HepG2 (cell line): Measurements from ENCODE around the gene SPARC. TPM values are rescaled to one million over a fixed set of nuclear protein-coding genes. Genes with fewer than 3 reads are reported as not detected.

Experiments used
- ATAC-seq: fragments of 200-7000 bp; cut with Tn5 transposase; 3 replicates; pipeline ENCODE4 v1.9.1; 2020; ENCODE audit warnings: mild to moderate bottlenecking, moderate library complexity
- BruUV-seq: library from RNA; stranded (reverse); fragments of 400-500 nt; replicated peaks from 2 replicates; lab custom pipeline; 2021; lab: Mats Ljungman, UMichigan
- CTCF ChIA-PET: fragments of 300-600 bp; formaldehyde crosslinking; extraction: SDS; loops from one replicate; lab custom pipeline; 2021; ENCODE audit warnings: low total read pairs, inconsistent platforms, low intra/inter-chr PET ratio; lab: Yijun Ruan, JAX
- POLR2A ChIA-PET: fragments of 350-600 bp; sonication (Branson Sonifier 250); formaldehyde crosslinking; loops from one replicate; lab custom pipeline; 2020; ENCODE audit warnings: antibody characterized with exemption, inconsistent platforms; lab: Yijun Ruan, JAX
- DNase-seq: peaks from one replicate; pipeline ENCODE4 v3.0.0-alpha.2; 2015; ENCODE audit warnings: low spot score
- FAIRE-seq: peaks from 3 replicates; lab custom pipeline; 2011; peaks lifted over from hg19 to GRCh38; lab: Jason Lieb, UNC
- H2AFZ ChIP-seq: one replicate; pipeline ENCODE4 v1.6.1; 2011; ENCODE audit warnings: low read length, inconsistent platforms
- H3K27ac ChIP-seq: fragments of 300-600 bp; 3 replicates; pipeline ENCODE4 v1.8.0; 2011; ENCODE audit warnings: mixed run types, mild to moderate bottlenecking, mixed read lengths, low read length, inconsistent platforms; ENCODE audit not compliant: insufficient read depth; ENCODE audit errors: extremely low read length
- H3K27me3 ChIP-seq, 2 experiments: fragments of 200-600 bp in 1 of 2; 2 replicates in 1 of 2; 3 replicates in 1 of 2; pipeline versions ENCODE4 v1.6.0 to v1.8.0; 2011; ENCODE audit warnings: low read length in 2 of 2, mild to moderate bottlenecking in 2 of 2, moderate library complexity in 2 of 2, inconsistent platforms in 1 of 2; ENCODE audit not compliant: insufficient read depth in 2 of 2, control insufficient read depth in 1 of 2
- H3K36me3 ChIP-seq, 2 experiments: fragments of 200-600 bp in 1 of 2; replicated peaks in 1 of 2; 2 replicates in 1 of 2; 3 replicates in 1 of 2; pipeline versions ENCODE4 v1.5.1 to v1.8.0; 2011; ENCODE audit warnings: low read length in 2 of 2, inconsistent platforms in 1 of 2; ENCODE audit not compliant: insufficient read depth in 2 of 2, control insufficient read depth in 1 of 2
- H3K4me1 ChIP-seq: 2 replicates; pipeline ENCODE4 v1.5.1; 2012; ENCODE audit warnings: low read length, inconsistent platforms; ENCODE audit not compliant: insufficient read depth
- H3K4me2 ChIP-seq: 2 replicates; pipeline ENCODE4 v1.6.0; 2011; ENCODE audit warnings: low read depth, low read length, inconsistent platforms
- H3K4me3 ChIP-seq, 3 experiments: fragments of 200-600 bp in 1 of 3; sonication (generic), shearing (Covaris generic) in 1 of 3; replicated peaks in 1 of 3; 2 replicates each; pipeline ENCODE4 v1.5.1; 2011 to 2016; ENCODE audit warnings: low read length in 3 of 3, inconsistent platforms in 2 of 3, low read depth in 2 of 3, mild to moderate bottlenecking in 2 of 3, control low read depth in 1 of 3, mixed read lengths in 1 of 3; ENCODE audit not compliant: insufficient read depth in 1 of 3
- H3K79me2 ChIP-seq: one replicate; pipeline ENCODE4 v1.6.1; 2011; ENCODE audit warnings: low read length, inconsistent platforms; ENCODE audit not compliant: insufficient read depth
- H3K9ac ChIP-seq: 2 replicates; pipeline ENCODE4 v1.6.0; 2011; ENCODE audit warnings: mild to moderate bottlenecking, low read depth, low read length, inconsistent platforms; ENCODE audit not compliant: insufficient read depth
- H3K9me3 ChIP-seq: 2 replicates; pipeline ENCODE4 v1.5.1; 2012; ENCODE audit warnings: mild to moderate bottlenecking, low read length
- H4K20me1 ChIP-seq: 2 replicates; pipeline ENCODE4 v1.6.0; 2011; ENCODE audit warnings: inconsistent platforms, mild to moderate bottlenecking, low read length, moderate library complexity; ENCODE audit not compliant: insufficient read depth
- ASH2L ChIP-seq: fragments of 300-600, 200-600 bp; sonication (generic); IDR thresholded peaks from 2 replicates; pipeline ENCODE4 v1.7.0; 2017; ENCODE audit warnings: low read depth, mild to moderate bottlenecking, moderate library complexity, mixed read lengths, low read length; ENCODE audit not compliant: insufficient read length
- ATAD3A ChIP-seq: sonication (generic); formaldehyde crosslinking; IDR thresholded peaks from 2 replicates; pipeline ENCODE4 v1.4.0; 2020; ENCODE audit warnings: missing genetic modification reagents
- ATM ChIP-seq: fragments of 450-650 bp; IDR thresholded peaks from 2 replicates; pipeline ENCODE4 v1.7.1; 2017; ENCODE audit warnings: mild to moderate bottlenecking, borderline replicate concordance
- ERF ChIP-seq: IDR thresholded peaks from 2 replicates; pipeline ENCODE4 v1.6.1; 2018; ENCODE audit warnings: missing biosample characterization, missing genetic modification reagents
- ESRRA ChIP-seq: sonication (generic); formaldehyde crosslinking; IDR thresholded peaks from 2 replicates; pipeline ENCODE4 v1.5.1; 2020; ENCODE audit warnings: mild to moderate bottlenecking, low read depth, missing genetic modification reagents
- NONO ChIP-seq, 2 experiments: fragments of 450-650 bp in 1 of 2; sonication (generic) in 1 of 2; formaldehyde crosslinking in 1 of 2; IDR thresholded peaks in 1 of 2; conservative IDR thresholded peaks in 1 of 2; 2 replicates each; pipeline versions ENCODE4 v1.6.1 to v1.8.0; 2017 to 2022; ENCODE audit warnings: mild to moderate bottlenecking in 1 of 2, missing genetic modification reagents in 1 of 2, moderate library complexity in 1 of 2
- NR3C1 ChIP-seq: sonication (generic); formaldehyde crosslinking; IDR thresholded peaks from 2 replicates; pipeline ENCODE4 v1.4.0; 2020; ENCODE audit warnings: missing genetic modification reagents
- SP5 ChIP-seq: IDR thresholded peaks from 2 replicates; pipeline ENCODE4 v1.6.1; 2016; ENCODE audit warnings: low read depth, borderline replicate concordance
- TP53 ChIP-seq: sonication (generic); formaldehyde crosslinking; conservative IDR thresholded peaks from 2 replicates; pipeline ENCODE4 v1.4.0; 2020; ENCODE audit warnings: missing genetic modification reagents
- ZNF333 ChIP-seq: sonication (generic); formaldehyde crosslinking; IDR thresholded peaks from 2 replicates; pipeline ENCODE4 v1.4.0; 2020; ENCODE audit warnings: mild to moderate bottlenecking, missing genetic modification reagents, borderline replicate concordance
- ZNF354B ChIP-seq: sonication (generic); formaldehyde crosslinking; IDR thresholded peaks from 2 replicates; pipeline ENCODE4 v1.8.0; 2022; ENCODE audit warnings: mild to moderate bottlenecking, missing genetic modification reagents
- ZNF724P ChIP-seq: sonication (generic); formaldehyde crosslinking; IDR thresholded peaks from 2 replicates; pipeline ENCODE4 v1.8.0; 2022; ENCODE audit warnings: missing genetic modification reagents, borderline replicate concordance
- WGBS: methylation state at CpG from one replicate; pipeline ENCODE4 v1.1.6; 2017; ENCODE audit warnings: low lambda C conversion rate; 5-methylcytosine and 5-hydroxymethylcytosine counted together
- in situ Hi-C: cut with HindIII; loops from 2 replicates; pipeline ENCODE4 v1.10.0; 2017; ENCODE audit warnings: low pct_unique_long_range_greater_than_20kb; ENCODE audit not compliant: extremely low pct_ligation_motif_present
- intact Hi-C: fragments of 100-400 bp; cut with micrococcal nuclease; formaldehyde crosslinking; loops from one replicate; pipeline ENCODE4 v1.10.0; 2022; ENCODE audit not compliant: unreplicated experiment
- polyA plus RNA-seq, 8 experiments: library from polyadenylated mRNA; depleted of rRNA in 3 of 8; stranded (reverse) in 7 of 8; unstranded in 1 of 8; fragments of >200 nt; fragmentation: Illumina TruSeq in 4 of 8; extraction: Trizol in 4 of 8; gene quantifications; 2 replicates each; pipeline versions ENCODE4 v1.2.1 to v1.2.3, GENCODE V29; 2011 to 2016; ENCODE audit warnings: low read depth in 4 of 8, missing spikeins in 1 of 8, mixed read lengths in 1 of 8; ENCODE audit not compliant: insufficient read depth in 1 of 8
- total RNA-seq, 5 experiments: library from RNA; depleted of rRNA; stranded (reverse); fragments of >200 nt; fragmentation: Illumina TruSeq; extraction: Trizol; gene quantifications; 2 replicates each; pipeline ENCODE4 v1.2.3, GENCODE V29; 2016; ENCODE audit warnings: low read depth in 1 of 5
- TF ChIP-seq, protein P1 (sequence below): IDR thresholded peaks from 2 replicates; pipeline ENCODE4 v1.6.1; 2016
- TF ChIP-seq, protein P2 (sequence below): sonication (generic); formaldehyde crosslinking; IDR thresholded peaks from 2 replicates; pipeline ENCODE4 v1.4.0; 2020; ENCODE audit warnings: missing genetic modification reagents
- TF ChIP-seq, protein P3 (sequence below): sonication (generic); formaldehyde crosslinking; IDR thresholded peaks from 2 replicates; pipeline ENCODE4 v1.4.0; 2020; ENCODE audit warnings: low read depth, mild to moderate bottlenecking, missing genetic modification reagents
- TF ChIP-seq, protein P4 (sequence below): sonication (generic); formaldehyde crosslinking; IDR thresholded peaks from 2 replicates; pipeline ENCODE4 v1.5.0; 2020; ENCODE audit warnings: mild to moderate bottlenecking, low read depth, missing genetic modification reagents, borderline replicate concordance

SPARC gene
- total and polyA plus RNA-seq, 2 of the 13 experiments (the other 11 are each of a cell fraction or from before 2014, with no cell fraction given) = 76.7 to 192 TPM

DNA sequence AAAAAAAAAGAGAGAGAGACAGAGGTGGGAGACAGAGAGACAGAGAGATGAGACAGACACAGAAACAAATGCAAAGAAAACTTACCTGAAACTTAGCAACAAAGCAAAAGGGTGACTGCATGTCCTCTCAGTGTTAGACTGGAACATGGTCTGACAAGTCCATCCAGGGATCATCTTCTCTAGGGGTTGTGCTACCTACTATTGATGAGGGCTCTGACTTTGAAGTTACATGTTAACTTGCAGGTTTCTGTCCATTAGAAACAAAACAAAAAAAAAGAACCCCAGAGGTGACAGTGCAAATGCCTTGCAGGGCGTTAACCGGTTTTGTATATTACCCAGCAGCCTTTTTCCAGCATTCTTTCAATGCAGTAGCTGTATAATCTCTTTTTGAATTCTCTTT lies 13.6 kb upstream of the SPARC start:
- H3K36me3 ChIP-seq = no peaks in the 10 kb centered on the region
- in situ Hi-C loops = no loop called here
- ChIA-PET POLR2A (no interaction called here), CTCF (no interaction called here)
- H3K4me2 ChIP-seq = no peak overlapping the region
- intact Hi-C loops = no loop called here
- TF ChIP-seq, protein P1, sequence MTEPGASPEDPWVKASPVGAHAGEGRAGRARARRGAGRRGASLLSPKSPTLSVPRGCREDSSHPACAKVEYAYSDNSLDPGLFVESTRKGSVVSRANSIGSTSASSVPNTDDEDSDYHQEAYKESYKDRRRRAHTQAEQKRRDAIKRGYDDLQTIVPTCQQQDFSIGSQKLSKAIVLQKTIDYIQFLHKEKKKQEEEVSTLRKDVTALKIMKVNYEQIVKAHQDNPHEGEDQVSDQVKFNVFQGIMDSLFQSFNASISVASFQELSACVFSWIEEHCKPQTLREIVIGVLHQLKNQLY (CRISPR knock-in tag) = no peak
- TF ChIP-seq ESRRA (CRISPR knock-in tag) (no peak), ASH2L (no peak), NR3C1 (no peak), TP53 (no peak), ATM (no peak), ERF (CRISPR knock-in tag) (no peak), ZNF333 (CRISPR knock-in tag) (no peak), SP5 (CRISPR knock-in tag) (no peak), ZNF724P (CRISPR knock-in tag) (no peak), NONO (IDR thresholded peaks at IDR 0.05) (no peak), NONO (CRISPR knock-in tag; conservative IDR thresholded peaks at IDR 0.05) (no peak), ZNF354B (CRISPR knock-in tag) (no peak), ATAD3A (CRISPR knock-in tag) (no peak)
- TF ChIP-seq, protein P2, sequence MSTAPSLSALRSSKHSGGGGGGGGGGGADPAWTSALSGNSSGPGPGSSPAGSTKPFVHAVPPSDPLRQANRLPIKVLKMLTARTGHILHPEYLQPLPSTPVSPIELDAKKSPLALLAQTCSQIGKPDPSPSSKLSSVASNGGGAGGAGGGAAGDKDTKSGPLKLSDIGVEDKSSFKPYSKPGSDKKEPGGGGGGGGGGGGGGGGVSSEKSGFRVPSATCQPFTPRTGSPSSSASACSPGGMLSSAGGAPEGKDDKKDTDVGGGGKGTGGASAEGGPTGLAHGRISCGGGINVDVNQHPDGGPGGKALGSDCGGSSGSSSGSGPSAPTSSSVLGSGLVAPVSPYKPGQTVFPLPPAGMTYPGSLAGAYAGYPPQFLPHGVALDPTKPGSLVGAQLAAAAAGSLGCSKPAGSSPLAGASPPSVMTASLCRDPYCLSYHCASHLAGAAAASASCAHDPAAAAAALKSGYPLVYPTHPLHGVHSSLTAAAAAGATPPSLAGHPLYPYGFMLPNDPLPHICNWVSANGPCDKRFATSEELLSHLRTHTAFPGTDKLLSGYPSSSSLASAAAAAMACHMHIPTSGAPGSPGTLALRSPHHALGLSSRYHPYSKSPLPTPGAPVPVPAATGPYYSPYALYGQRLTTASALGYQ = no peak
- TF ChIP-seq, protein P3, sequence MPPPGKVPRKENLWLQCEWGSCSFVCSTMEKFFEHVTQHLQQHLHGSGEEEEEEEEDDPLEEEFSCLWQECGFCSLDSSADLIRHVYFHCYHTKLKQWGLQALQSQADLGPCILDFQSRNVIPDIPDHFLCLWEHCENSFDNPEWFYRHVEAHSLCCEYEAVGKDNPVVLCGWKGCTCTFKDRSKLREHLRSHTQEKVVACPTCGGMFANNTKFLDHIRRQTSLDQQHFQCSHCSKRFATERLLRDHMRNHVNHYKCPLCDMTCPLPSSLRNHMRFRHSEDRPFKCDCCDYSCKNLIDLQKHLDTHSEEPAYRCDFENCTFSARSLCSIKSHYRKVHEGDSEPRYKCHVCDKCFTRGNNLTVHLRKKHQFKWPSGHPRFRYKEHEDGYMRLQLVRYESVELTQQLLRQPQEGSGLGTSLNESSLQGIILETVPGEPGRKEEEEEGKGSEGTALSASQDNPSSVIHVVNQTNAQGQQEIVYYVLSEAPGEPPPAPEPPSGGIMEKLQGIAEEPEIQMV = no peak
- TF ChIP-seq, protein P4, sequence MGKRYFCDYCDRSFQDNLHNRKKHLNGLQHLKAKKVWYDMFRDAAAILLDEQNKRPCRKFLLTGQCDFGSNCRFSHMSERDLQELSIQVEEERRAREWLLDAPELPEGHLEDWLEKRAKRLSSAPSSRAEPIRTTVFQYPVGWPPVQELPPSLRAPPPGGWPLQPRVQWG (CRISPR knock-in tag) = no peak
- no peaks in the 10 kb centered on the region for H3K79me2 ChIP-seq
- no peaks in the 10 kb centered on the region for H3K27me3 ChIP-seq
- H3K27ac ChIP-seq = no peak overlapping the region
- BruUV-seq = no TSS peak
- H3K4me3 ChIP-seq = no peak overlapping the region
- H3K9ac ChIP-seq = no peak overlapping the region
- ATAC-seq (no peak), DNase-seq (no peak), FAIRE-seq (no peak)
- WGBS = 16% methylated on average over 2 of the region's 2 CpGs
- H4K20me1 ChIP-seq = no peaks in the 10 kb centered on the region
- H2AFZ ChIP-seq = no peak overlapping the region
- peaks cover 75% of the 10 kb centered on the region for H3K4me1 ChIP-seq
- H3K9me3 ChIP-seq = no peaks in the 10 kb centered on the region
